ENCODE results near the gene MUC12. TPM values are rescaled to one million over a fixed set of nuclear protein-coding genes. Genes with fewer than 3 reads are reported as not detected.

MUC12 gene, protein sequence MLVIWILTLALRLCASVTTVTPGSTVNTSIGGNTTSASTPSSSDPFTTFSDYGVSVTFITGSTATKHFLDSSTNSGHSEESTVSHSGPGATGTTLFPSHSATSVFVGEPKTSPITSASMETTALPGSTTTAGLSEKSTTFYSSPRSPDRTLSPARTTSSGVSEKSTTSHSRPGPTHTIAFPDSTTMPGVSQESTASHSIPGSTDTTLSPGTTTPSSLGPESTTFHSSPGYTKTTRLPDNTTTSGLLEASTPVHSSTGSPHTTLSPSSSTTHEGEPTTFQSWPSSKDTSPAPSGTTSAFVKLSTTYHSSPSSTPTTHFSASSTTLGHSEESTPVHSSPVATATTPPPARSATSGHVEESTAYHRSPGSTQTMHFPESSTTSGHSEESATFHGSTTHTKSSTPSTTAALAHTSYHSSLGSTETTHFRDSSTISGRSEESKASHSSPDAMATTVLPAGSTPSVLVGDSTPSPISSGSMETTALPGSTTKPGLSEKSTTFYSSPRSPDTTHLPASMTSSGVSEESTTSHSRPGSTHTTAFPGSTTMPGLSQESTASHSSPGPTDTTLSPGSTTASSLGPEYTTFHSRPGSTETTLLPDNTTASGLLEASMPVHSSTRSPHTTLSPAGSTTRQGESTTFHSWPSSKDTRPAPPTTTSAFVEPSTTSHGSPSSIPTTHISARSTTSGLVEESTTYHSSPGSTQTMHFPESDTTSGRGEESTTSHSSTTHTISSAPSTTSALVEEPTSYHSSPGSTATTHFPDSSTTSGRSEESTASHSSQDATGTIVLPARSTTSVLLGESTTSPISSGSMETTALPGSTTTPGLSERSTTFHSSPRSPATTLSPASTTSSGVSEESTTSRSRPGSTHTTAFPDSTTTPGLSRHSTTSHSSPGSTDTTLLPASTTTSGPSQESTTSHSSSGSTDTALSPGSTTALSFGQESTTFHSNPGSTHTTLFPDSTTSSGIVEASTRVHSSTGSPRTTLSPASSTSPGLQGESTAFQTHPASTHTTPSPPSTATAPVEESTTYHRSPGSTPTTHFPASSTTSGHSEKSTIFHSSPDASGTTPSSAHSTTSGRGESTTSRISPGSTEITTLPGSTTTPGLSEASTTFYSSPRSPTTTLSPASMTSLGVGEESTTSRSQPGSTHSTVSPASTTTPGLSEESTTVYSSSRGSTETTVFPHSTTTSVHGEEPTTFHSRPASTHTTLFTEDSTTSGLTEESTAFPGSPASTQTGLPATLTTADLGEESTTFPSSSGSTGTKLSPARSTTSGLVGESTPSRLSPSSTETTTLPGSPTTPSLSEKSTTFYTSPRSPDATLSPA (N-terminal part only)
- total RNA-seq, result 3.0 TPM in 1 of 2 replicates, not detected in the other

DNA sequence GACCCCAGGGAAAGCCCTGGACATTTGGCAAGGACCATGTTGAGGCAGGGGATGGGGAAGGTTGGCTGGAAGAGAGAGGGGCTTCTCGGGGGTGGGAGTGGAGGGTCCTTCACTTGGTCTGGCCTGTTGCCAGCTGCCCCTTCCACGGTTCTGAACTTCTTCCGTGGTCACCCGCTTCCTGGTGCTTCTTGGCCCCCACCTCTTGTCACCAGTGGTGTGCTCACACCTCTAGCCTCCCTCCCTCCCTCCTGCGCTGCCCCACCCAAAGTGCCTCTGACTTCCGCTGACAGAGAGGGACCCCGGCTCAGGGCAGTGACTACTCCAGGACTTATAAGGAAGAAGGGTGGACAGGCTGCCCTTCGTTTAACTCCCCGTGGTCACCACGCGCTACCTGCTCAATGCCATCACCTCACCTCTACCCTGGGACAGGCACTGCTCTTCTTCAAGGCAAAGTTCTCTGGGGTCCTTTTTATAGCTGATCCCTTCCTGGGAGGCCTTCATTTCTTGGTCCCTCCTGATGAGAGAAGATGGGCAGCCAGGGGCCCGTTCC is at the start of gene MUC12:
MUC12 (plus strand) TSS at position 500 of the 550 bp plus-strand sequence. CDS start 58 bp downstream, outside the sequence.

DNA sequence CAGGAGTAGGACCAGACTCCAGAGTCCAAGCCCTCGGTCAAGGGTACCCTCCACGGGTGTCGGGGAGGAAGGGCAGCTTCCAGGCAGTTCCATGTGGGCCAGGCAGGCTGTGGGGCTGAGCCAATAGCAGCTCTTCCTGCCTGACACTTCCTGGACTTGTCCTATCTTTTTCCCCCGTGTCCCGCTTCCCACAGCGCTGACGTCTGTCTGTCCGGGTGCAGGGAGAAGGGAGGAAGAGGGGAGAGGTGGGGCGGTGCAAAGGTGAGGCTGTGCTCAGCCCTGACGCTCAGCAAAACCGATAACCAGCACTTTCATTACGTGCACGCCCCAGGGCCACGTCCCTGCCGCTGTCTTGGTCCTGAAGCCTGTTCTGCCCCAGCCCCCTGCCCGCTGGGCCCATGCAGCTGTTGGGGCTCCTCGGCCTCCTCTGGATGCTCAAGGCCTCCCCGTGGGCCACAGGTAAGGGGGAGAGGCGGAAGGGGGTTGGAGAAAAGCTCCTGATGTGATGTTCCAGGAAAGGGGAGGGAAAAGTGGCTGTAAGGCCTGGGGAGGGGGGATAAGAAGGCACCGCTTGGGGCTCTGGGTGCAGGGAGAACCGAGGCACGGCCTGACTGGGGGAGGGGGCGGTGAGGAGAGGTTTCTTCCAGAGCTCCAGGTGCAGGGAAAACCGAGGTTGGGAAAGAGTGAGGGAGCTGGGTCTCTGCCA is 20.0 kb upstream of the MUC12 start, which contains the start of gene MUC3A:
MUC3A (plus strand) TSS at position 308 of the 706 bp plus-strand sequence; CDS start at position 399, 91 bp downstream.

Other genes with a start within 250 kb of the MUC12 start
- 0.48 TPM in 1 of 2 replicates, not detected in the other for gene EPO, start 249.1 kb upstream of the MUC12 start, total RNA-seq
- not detected in 2 replicates for gene ZAN, start 236.0 kb upstream of the MUC12 start, total RNA-seq
- gene EPHB4, start 142.0 kb upstream of the MUC12 start, total RNA-seq, result 48.5 and 62.8 TPM in 2 replicates
- 16.4 and 23.3 TPM in 2 replicates for gene SLC12A9, start 116.9 kb upstream of the MUC12 start, total RNA-seq
- 103 and 127 TPM in 2 replicates for gene TRIP6, start 102.2 kb upstream of the MUC12 start, total RNA-seq
- 68.9 and 79.0 TPM in 2 replicates for gene SRRT, start 94.5 kb upstream of the MUC12 start, total RNA-seq
- gene UFSP1, start 79.8 kb upstream of the MUC12 start, total RNA-seq, result 3.5 and 9.4 TPM in 2 replicates
- gene ACHE, start 73.7 kb upstream of the MUC12 start, total RNA-seq, result 1.7 and 3.7 TPM in 2 replicates
- gene MUC3A, start 20.0 kb upstream of the MUC12 start, total RNA-seq, result not detected in 2 replicates
- gene MUC17, start 50.5 kb downstream of the MUC12 start, total RNA-seq, result not detected in 2 replicates
- gene TRIM56, start 115.9 kb downstream of the MUC12 start, total RNA-seq, result 9.2 and 20.6 TPM in 2 replicates
- gene SERPINE1, start 157.5 kb downstream of the MUC12 start, total RNA-seq, result 85.0 and 3,652 TPM in 2 replicates
- gene AP1S1, start 184.9 kb downstream of the MUC12 start, total RNA-seq, result 115 and 137 TPM in 2 replicates
- 0.40 and 0.91 TPM in 2 replicates for gene VGF, start 196.0 kb downstream of the MUC12 start, total RNA-seq
- not detected in 2 replicates for gene NAT16, start 210.7 kb downstream of the MUC12 start, total RNA-seq
- not detected in 2 replicates for gene MOGAT3, start 231.5 kb downstream of the MUC12 start, total RNA-seq
- gene PLOD3, start 248.0 kb downstream of the MUC12 start, total RNA-seq, result 61.8 and 126 TPM in 2 replicates
- 135 and 154 TPM in 2 replicates for gene ZNHIT1, start 248.6 kb downstream of the MUC12 start, total RNA-seq

Data from epithelial cell of alveolus of lung (primary cell).